ENCODE data around the gene SLCO2A1.

DNA sequence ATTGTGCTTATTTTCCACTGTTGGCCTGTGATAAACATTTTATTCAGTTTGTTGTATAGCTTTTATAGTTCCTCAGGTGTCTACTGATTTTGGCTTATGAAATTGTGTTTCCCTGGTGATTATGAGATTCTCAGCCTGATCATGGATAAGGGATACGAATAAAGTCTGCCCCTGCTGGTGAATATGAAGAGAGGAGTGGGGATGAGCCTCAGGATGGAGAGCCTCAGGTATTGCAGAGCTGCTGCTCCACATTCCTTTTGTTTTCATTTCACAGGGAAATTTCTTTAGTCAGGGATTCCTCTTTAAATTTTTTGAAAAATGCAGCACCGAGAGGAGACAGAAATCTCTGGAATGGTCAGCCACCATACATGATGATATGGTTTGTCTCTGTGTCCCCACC, 119.3 kb downstream of the SLCO2A1 start:
- TF ChIP-seq, protein P1, sequence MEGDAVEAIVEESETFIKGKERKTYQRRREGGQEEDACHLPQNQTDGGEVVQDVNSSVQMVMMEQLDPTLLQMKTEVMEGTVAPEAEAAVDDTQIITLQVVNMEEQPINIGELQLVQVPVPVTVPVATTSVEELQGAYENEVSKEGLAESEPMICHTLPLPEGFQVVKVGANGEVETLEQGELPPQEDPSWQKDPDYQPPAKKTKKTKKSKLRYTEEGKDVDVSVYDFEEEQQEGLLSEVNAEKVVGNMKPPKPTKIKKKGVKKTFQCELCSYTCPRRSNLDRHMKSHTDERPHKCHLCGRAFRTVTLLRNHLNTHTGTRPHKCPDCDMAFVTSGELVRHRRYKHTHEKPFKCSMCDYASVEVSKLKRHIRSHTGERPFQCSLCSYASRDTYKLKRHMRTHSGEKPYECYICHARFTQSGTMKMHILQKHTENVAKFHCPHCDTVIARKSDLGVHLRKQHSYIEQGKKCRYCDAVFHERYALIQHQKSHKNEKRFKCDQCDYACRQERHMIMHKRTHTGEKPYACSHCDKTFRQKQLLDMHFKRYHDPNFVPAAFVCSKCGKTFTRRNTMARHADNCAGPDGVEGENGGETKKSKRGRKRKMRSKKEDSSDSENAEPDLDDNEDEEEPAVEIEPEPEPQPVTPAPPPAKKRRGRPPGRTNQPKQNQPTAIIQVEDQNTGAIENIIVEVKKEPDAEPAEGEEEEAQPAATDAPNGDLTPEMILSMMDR (IDR thresholded peaks at IDR 0.05): no peak
- no peak for TF ChIP-seq POLR2A (IDR thresholded peaks at IDR 0.05)

Measured in breast epithelium (tissue), 3 donors.